ENCODE measurements around the gene USP24.
A peak's percentile ranks its signal among the peaks of the same experiment; 100 is the strongest.

The USP24 gene

GRCh38 chr1:55062801-55063576 lies 152.2 kb downstream of the USP24 start:
- TF ChIP-seq POLR2A (IDR thresholded peaks at IDR 0.05; ENCODE audit: low read depth, low read length) (no peak), PAX5 (IDR thresholded peaks at IDR 0.05; ENCODE audit: insufficient read depth, low read length, severe bottlenecking) (no peak), SPI1 (IDR thresholded peaks at IDR 0.05; ENCODE audit: low read depth, low read length) (no peak), POU2F2 (IDR thresholded peaks at IDR 0.05; ENCODE audit: low read depth, low read length) (no peak), POLR2AphosphoS5 (IDR thresholded peaks at IDR 0.05; ENCODE audit: low read depth, low read length) (no peak), TAF1 (IDR thresholded peaks at IDR 0.05; ENCODE audit: low read depth, low read length) (no peak)
- no peak for FAIRE-seq
- DNase-seq (ENCODE audit: insufficient read length, low spot score), result no peak

- FAIRE-seq (no peak), DNase-seq (ENCODE audit: insufficient read length, low spot score) (no peak)
- no peak for TF ChIP-seq POU2F2 (IDR thresholded peaks at IDR 0.05; ENCODE audit: low read depth, low read length)
- no peak for TF ChIP-seq PAX5 (IDR thresholded peaks at IDR 0.05; ENCODE audit: insufficient read depth, low read length, severe bottlenecking)
- no peak for TF ChIP-seq TAF1 (IDR thresholded peaks at IDR 0.05; ENCODE audit: low read depth, low read length)
- TF ChIP-seq POLR2A (IDR thresholded peaks at IDR 0.05; ENCODE audit: low read depth, low read length), result no peak
- TF ChIP-seq POLR2AphosphoS5 (IDR thresholded peaks at IDR 0.05; ENCODE audit: low read depth, low read length), result no peak
- no peak for TF ChIP-seq SPI1 (IDR thresholded peaks at IDR 0.05; ENCODE audit: low read depth, low read length)
Measured at GRCh38 chr1:55061706-55062321, 153.3 kb downstream of the USP24 start.

GRCh38 chr1:55061000-55061705 lies 154.0 kb downstream of the USP24 start:
- TF ChIP-seq SPI1 (IDR thresholded peaks at IDR 0.05; ENCODE audit: low read depth, low read length) (no peak), POLR2AphosphoS5 (IDR thresholded peaks at IDR 0.05; ENCODE audit: low read depth, low read length) (no peak), TAF1 (IDR thresholded peaks at IDR 0.05; ENCODE audit: low read depth, low read length) (no peak), POLR2A (IDR thresholded peaks at IDR 0.05; ENCODE audit: low read depth, low read length) (no peak), POU2F2 (IDR thresholded peaks at IDR 0.05; ENCODE audit: low read depth, low read length) (no peak), PAX5 (IDR thresholded peaks at IDR 0.05; ENCODE audit: insufficient read depth, low read length, severe bottlenecking) (no peak)
- FAIRE-seq (no peak), DNase-seq (ENCODE audit: insufficient read length, low spot score) (no peak)

GRCh38 chr1:55060133-55060999 lies 154.8 kb downstream of the USP24 start:
- TF ChIP-seq POLR2A (IDR thresholded peaks at IDR 0.05; ENCODE audit: low read depth, low read length) (no peak), TAF1 (IDR thresholded peaks at IDR 0.05; ENCODE audit: low read depth, low read length) (no peak), SPI1 (IDR thresholded peaks at IDR 0.05; ENCODE audit: low read depth, low read length) (no peak), POU2F2 (IDR thresholded peaks at IDR 0.05; ENCODE audit: low read depth, low read length) (no peak), PAX5 (IDR thresholded peaks at IDR 0.05; ENCODE audit: insufficient read depth, low read length, severe bottlenecking) (no peak), POLR2AphosphoS5 (IDR thresholded peaks at IDR 0.05; ENCODE audit: low read depth, low read length) (no peak)
- FAIRE-seq (peak; percentile 57), DNase-seq (ENCODE audit: insufficient read length, low spot score) (no peak)

- FAIRE-seq, result no peak
- DNase-seq (ENCODE audit: insufficient read length, low spot score), result no peak
- TF ChIP-seq POLR2AphosphoS5 (IDR thresholded peaks at IDR 0.05; ENCODE audit: low read depth, low read length) (no peak), POU2F2 (IDR thresholded peaks at IDR 0.05; ENCODE audit: low read depth, low read length) (no peak), TAF1 (IDR thresholded peaks at IDR 0.05; ENCODE audit: low read depth, low read length) (no peak), POLR2A (IDR thresholded peaks at IDR 0.05; ENCODE audit: low read depth, low read length) (no peak), SPI1 (IDR thresholded peaks at IDR 0.05; ENCODE audit: low read depth, low read length) (no peak), PAX5 (IDR thresholded peaks at IDR 0.05; ENCODE audit: insufficient read depth, low read length, severe bottlenecking) (no peak)
Measured at GRCh38 chr1:55059302-55060132, 155.6 kb downstream of the USP24 start.

- no peak for FAIRE-seq
- TF ChIP-seq POLR2AphosphoS5 (IDR thresholded peaks at IDR 0.05; ENCODE audit: low read depth, low read length) (no peak), POLR2A (IDR thresholded peaks at IDR 0.05; ENCODE audit: low read depth, low read length) (no peak), TAF1 (IDR thresholded peaks at IDR 0.05; ENCODE audit: low read depth, low read length) (no peak)
- no peak for DNase-seq (ENCODE audit: insufficient read length, low spot score)
Measured at GRCh38 chr1:55057956-55058298, 157.2 kb downstream of the USP24 start.

- TF ChIP-seq TAF1 (IDR thresholded peaks at IDR 0.05; ENCODE audit: low read depth, low read length) (no peak), PAX5 (IDR thresholded peaks at IDR 0.05; ENCODE audit: insufficient read depth, low read length, severe bottlenecking) (no peak), POLR2AphosphoS5 (IDR thresholded peaks at IDR 0.05; ENCODE audit: low read depth, low read length) (no peak), POU2F2 (IDR thresholded peaks at IDR 0.05; ENCODE audit: low read depth, low read length) (no peak), POLR2A (IDR thresholded peaks at IDR 0.05; ENCODE audit: low read depth, low read length) (no peak), SPI1 (IDR thresholded peaks at IDR 0.05; ENCODE audit: low read depth, low read length) (no peak)
- FAIRE-seq, result no peak
Measured at GRCh38 chr1:55057270-55057955, 157.8 kb downstream of the USP24 start.

GRCh38 chr1:55056632-55056992 lies 158.6 kb downstream of the USP24 start:
- FAIRE-seq (no peak), DNase-seq (ENCODE audit: insufficient read length, low spot score) (no peak)
- TF ChIP-seq POLR2AphosphoS5 (IDR thresholded peaks at IDR 0.05; ENCODE audit: low read depth, low read length) (no peak), POLR2A (IDR thresholded peaks at IDR 0.05; ENCODE audit: low read depth, low read length) (no peak), SPI1 (IDR thresholded peaks at IDR 0.05; ENCODE audit: low read depth, low read length) (no peak), POU2F2 (IDR thresholded peaks at IDR 0.05; ENCODE audit: low read depth, low read length) (no peak), TAF1 (IDR thresholded peaks at IDR 0.05; ENCODE audit: low read depth, low read length) (no peak), PAX5 (IDR thresholded peaks at IDR 0.05; ENCODE audit: insufficient read depth, low read length, severe bottlenecking) (no peak)

More at GRCh38 chr1:55057270-55057955, 157.8 kb downstream of the USP24 start:
- no peak for DNase-seq (ENCODE audit: insufficient read length, low spot score)
